DMS53 (cell line): Measurements from ENCODE around the gene TAF10.

Source experiments
- DNase-seq: peaks from one replicate; lab custom pipeline; 2025; lab: John Stamatoyannopoulos, UW

The TAF10 gene

GRCh38 chr11:6576471-6577373, 35.3 kb downstream of the TAF10 start:
- no peak for DNase-seq

- DNase-seq: no peak
Measured at GRCh38 chr11:6574816-6575715, 37.0 kb downstream of the TAF10 start.

- DNase-seq: no peak
Measured at GRCh38 chr11:6572215-6572614, 39.8 kb downstream of the TAF10 start.

GRCh38 chr11:6571434-6572008, 40.5 kb downstream of the TAF10 start:
- no peak for DNase-seq

- DNase-seq: no peak
Measured at GRCh38 chr11:6570691-6571427, 41.2 kb downstream of the TAF10 start.

GRCh38 chr11:6569706-6570105, 42.3 kb downstream of the TAF10 start:
- DNase-seq: no peak

- DNase-seq: peak; percentile 35
Measured at GRCh38 chr11:6568191-6568918, 43.7 kb downstream of the TAF10 start.

- no peak for DNase-seq
Measured at GRCh38 chr11:6567371-6567745, 44.7 kb downstream of the TAF10 start.

- DNase-seq: no peak
Measured at GRCh38 chr11:6566704-6567370, 45.2 kb downstream of the TAF10 start.

- no peak for DNase-seq
Measured at GRCh38 chr11:6565988-6566703, 45.9 kb downstream of the TAF10 start.

GRCh38 chr11:6565325-6565724, 46.7 kb downstream of the TAF10 start:
- DNase-seq: no peak

GRCh38 chr11:6563667-6564066, 48.3 kb downstream of the TAF10 start:
- no peak for DNase-seq

- no peak for DNase-seq
Measured at GRCh38 chr11:6563121-6563619, 48.8 kb downstream of the TAF10 start.

- no peak for DNase-seq
Measured at GRCh38 chr11:6561288-6561687, 50.7 kb downstream of the TAF10 start.
